Neural progenitor cell (in vitro differentiated cells): ENCODE results near the gene TAF1C. TPM values are rescaled to one million over a fixed set of nuclear protein-coding genes. Genes with fewer than 3 reads are reported as not detected.

ENCODE experiments used
- DNase-seq: peaks from one replicate; pipeline ENCODE4 v3.0.0-alpha.2; 2016; ENCODE audit warnings: low spot score
- H2AFZ ChIP-seq: fragments of 200-600 bp; sonication (generic); replicated peaks from 2 replicates; pipeline ENCODE4 v1.6.1; 2016; ENCODE audit warnings: antibody characterized with exemption
- H3F3A ChIP-seq: fragments of 200-600 bp; sonication (generic); 2 replicates; pipeline ENCODE4 v1.6.1; 2016; ENCODE audit warnings: antibody characterized with exemption, low read depth
- H3K27ac ChIP-seq: fragments of 200-600 bp; sonication (generic); 2 replicates; pipeline ENCODE4 v1.5.1; 2016; ENCODE audit warnings: mild to moderate bottlenecking
- H3K27me3 ChIP-seq: fragments of 200-600 bp; sonication (generic); 2 replicates; pipeline ENCODE4 v1.6.1; 2016; ENCODE audit warnings: mild to moderate bottlenecking, moderate library complexity
- H3K36me3 ChIP-seq: fragments of 200-600 bp; sonication (generic); 2 replicates; pipeline ENCODE4 v1.5.1; 2016
- H3K4me1 ChIP-seq: fragments of 200-600 bp; sonication (generic); 2 replicates; pipeline ENCODE4 v1.6.1; 2016; ENCODE audit warnings: mixed run types
- H3K4me2 ChIP-seq: fragments of 200-600 bp; sonication (generic); 2 replicates; pipeline ENCODE4 v1.6.1; 2016
- H3K4me3 ChIP-seq: fragments of 200-600 bp; sonication (generic); 2 replicates; pipeline ENCODE4 v1.5.1; 2016
- H3K79me2 ChIP-seq: fragments of 200-600 bp; sonication (generic); 2 replicates; pipeline ENCODE4 v1.6.1; 2016; ENCODE audit warnings: low read depth
- H3K9ac ChIP-seq: fragments of 200-600 bp; sonication (generic); 2 replicates; pipeline ENCODE4 v1.6.1; 2016
- H3K9me3 ChIP-seq: fragments of 200-600 bp; sonication (generic); 2 replicates; pipeline ENCODE4 v1.5.1; 2016; ENCODE audit warnings: low read depth
- H4K20me1 ChIP-seq: fragments of 200-600 bp; sonication (generic); 2 replicates; pipeline ENCODE4 v1.6.1; 2016; ENCODE audit warnings: low read depth
- H3K27ac Mint-ChIP-seq: 3 replicates; pipeline ENCODE4 v1.8.0; 2021; ENCODE audit warnings: mixed read lengths
- H3K27me3 Mint-ChIP-seq: 2 replicates; pipeline ENCODE4 v1.8.0; 2022; ENCODE audit warnings: low read depth, mild to moderate bottlenecking, inconsistent platforms, moderate library complexity, mixed read lengths; ENCODE audit not compliant: insufficient read depth
- H3K36me3 Mint-ChIP-seq: 3 replicates; pipeline ENCODE4 v1.8.0; 2021; ENCODE audit warnings: mixed read lengths
- H3K4me1 Mint-ChIP-seq: 3 replicates; pipeline ENCODE4 v1.8.0; 2021; ENCODE audit warnings: mixed read lengths
- H3K4me3 Mint-ChIP-seq: 3 replicates; pipeline ENCODE4 v1.8.0; 2021; ENCODE audit warnings: mild to moderate bottlenecking, moderate library complexity, mixed read lengths
- H3K9me3 Mint-ChIP-seq: 3 replicates; pipeline ENCODE4 v1.8.0; 2020; ENCODE audit warnings: mixed read lengths
- CTCF ChIP-seq: fragments of 200-600 bp; sonication (generic); IDR thresholded peaks from 2 replicates; pipeline ENCODE4 v1.5.1; 2017; ENCODE audit warnings: antibody characterized with exemption, mild to moderate bottlenecking
- EZH2 ChIP-seq: fragments of 200-600 bp; sonication (generic); IDR thresholded peaks from 2 replicates; pipeline ENCODE4 v1.6.1; 2017; ENCODE audit warnings: antibody characterized with exemption, mild to moderate bottlenecking, moderate library complexity
- EZH2phosphoT487 ChIP-seq: fragments of 200-600 bp; sonication (generic); IDR thresholded peaks from 2 replicates; pipeline ENCODE4 v1.6.1; 2017; ENCODE audit warnings: antibody characterized with exemption
- total RNA-seq: library from RNA; depleted of rRNA; stranded (reverse); fragments of >200 nt; gene quantifications from 2 replicates; pipeline ENCODE4 v1.2.3, GENCODE V29; 2015; ENCODE audit warnings: low replicate concordance

TAF1C gene
- total RNA-seq, 1 donor from 2014 or later: 23.3 TPM

GRCh38 chr16:84215531-84215930, 28.7 kb upstream of the TAF1C start:
- no peak for DNase-seq
- H3K9me3 ChIP-seq: no peaks in the 10 kb centered on the region
- H3K4me2 ChIP-seq: no peak overlapping the region
- no peak overlapping the region for H3K9ac ChIP-seq
- no peak overlapping the region for H3K4me3 ChIP-seq
- H3K4me1 ChIP-seq: peaks cover 10% of the 10 kb centered on the region
- H3K79me2 ChIP-seq: no peaks in the 10 kb centered on the region
- no peaks in the 10 kb centered on the region for H3K27me3 ChIP-seq
- Mint-ChIP-seq H3K36me3 (no peaks in the 10 kb centered on the region), H3K27ac (peak overlapping the region; percentile 80), H3K9me3 (no peaks in the 10 kb centered on the region), H3K4me3 (no peak overlapping the region), H3K4me1 (peaks cover 20% of the 10 kb centered on the region), H3K27me3 (peaks cover 14% of the 10 kb centered on the region)
- TF ChIP-seq CTCF: no peak
- TF ChIP-seq EZH2phosphoT487: no peak
- no peak for TF ChIP-seq EZH2
- H4K20me1 ChIP-seq: no peaks in the 10 kb centered on the region
- no peak overlapping the region for H3K27ac ChIP-seq
- no peak overlapping the region for H2AFZ ChIP-seq
- H3K36me3 ChIP-seq: no peaks in the 10 kb centered on the region
- H3F3A ChIP-seq: peaks cover 4% of the 10 kb centered on the region

- no peak overlapping the region for H3K27ac Mint-ChIP-seq
- no peak overlapping the region for H3K4me3 ChIP-seq
- no peak for DNase-seq
- H2AFZ ChIP-seq: no peak overlapping the region
- no peaks in the 10 kb centered on the region for H3K79me2 ChIP-seq
- peaks cover 10% of the 10 kb centered on the region for H3K27me3 Mint-ChIP-seq
- H3K27ac ChIP-seq: no peak overlapping the region
- H3K9me3 Mint-ChIP-seq: no peaks in the 10 kb centered on the region
- TF ChIP-seq EZH2 (no peak), EZH2phosphoT487 (no peak), CTCF (no peak)
- H3K9ac ChIP-seq: no peak overlapping the region
- no peak overlapping the region for H3K4me2 ChIP-seq
- no peak overlapping the region for H3K4me3 Mint-ChIP-seq
- peaks cover 20% of the 10 kb centered on the region for H3K4me1 Mint-ChIP-seq
- no peaks in the 10 kb centered on the region for H3K27me3 ChIP-seq
- no peaks in the 10 kb centered on the region for H3K36me3 ChIP-seq
- no peaks in the 10 kb centered on the region for H4K20me1 ChIP-seq
- no peaks in the 10 kb centered on the region for H3K9me3 ChIP-seq
- H3F3A ChIP-seq: peaks cover 4% of the 10 kb centered on the region
- H3K4me1 ChIP-seq: peaks cover 10% of the 10 kb centered on the region
- H3K36me3 Mint-ChIP-seq: no peaks in the 10 kb centered on the region
Observed at GRCh38 chr16:84214451-84215066, 27.7 kb upstream of the TAF1C start.

- H3K4me3 ChIP-seq: no peak overlapping the region
- no peak overlapping the region for H3K9ac ChIP-seq
- TF ChIP-seq EZH2phosphoT487 (no peak), EZH2 (no peak), CTCF (no peak)
- H3K9me3 Mint-ChIP-seq: no peaks in the 10 kb centered on the region
- peaks cover 7% of the 10 kb centered on the region for H3K27me3 Mint-ChIP-seq
- H3F3A ChIP-seq: no peaks in the 10 kb centered on the region
- no peaks in the 10 kb centered on the region for H4K20me1 ChIP-seq
- no peaks in the 10 kb centered on the region for H3K36me3 Mint-ChIP-seq
- no peaks in the 10 kb centered on the region for H3K27me3 ChIP-seq
- no peak overlapping the region for H3K27ac ChIP-seq
- H3K9me3 ChIP-seq: no peaks in the 10 kb centered on the region
- H3K27ac Mint-ChIP-seq: no peak overlapping the region
- no peak overlapping the region for H3K4me2 ChIP-seq
- H3K4me1 Mint-ChIP-seq: peaks cover 10% of the 10 kb centered on the region
- no peak overlapping the region for H3K4me3 Mint-ChIP-seq
- no peaks in the 10 kb centered on the region for H3K79me2 ChIP-seq
- no peak overlapping the region for H2AFZ ChIP-seq
- H3K36me3 ChIP-seq: no peaks in the 10 kb centered on the region
- H3K4me1 ChIP-seq: peaks cover 8% of the 10 kb centered on the region
- no peak for DNase-seq
Observed at GRCh38 chr16:84212631-84213030, 25.8 kb upstream of the TAF1C start.
